ENCODE results near the gene PLCH1.
"Not testable (repeated sequence)": the region's sequence is repeated elsewhere in the genome, so short reads cannot be mapped to it uniquely, and the experiment has no call there.

PLCH1 gene

GRCh38 chr3:155641956-155642355, 102.9 kb downstream of the PLCH1 start:
- no peak for DNase-seq (ENCODE audit: low read depth in 3 of 3)

- no peak for DNase-seq (ENCODE audit: low read depth in 3 of 3)
Measured at GRCh38 chr3:155640098-155640497, 104.8 kb downstream of the PLCH1 start.

- DNase-seq (ENCODE audit: low read depth in 3 of 3), result no peak
Measured at GRCh38 chr3:155639462-155640055, 105.3 kb downstream of the PLCH1 start.

- not testable (repeated sequence) for DNase-seq (ENCODE audit: low read depth in 3 of 3)
Measured at GRCh38 chr3:155638461-155638860, 106.4 kb downstream of the PLCH1 start.

- DNase-seq (ENCODE audit: low read depth in 3 of 3), result no peak
Measured at GRCh38 chr3:155637567-155637966, 107.3 kb downstream of the PLCH1 start.

GRCh38 chr3:155635056-155635455, 109.8 kb downstream of the PLCH1 start:
- no peak for DNase-seq (ENCODE audit: low read depth in 3 of 3)

- no peak for DNase-seq (ENCODE audit: low read depth in 3 of 3)
Measured at GRCh38 chr3:155634121-155634719, 110.7 kb downstream of the PLCH1 start.

- DNase-seq (ENCODE audit: low read depth in 3 of 3), result no peak
Measured at GRCh38 chr3:155631323-155632019, 113.4 kb downstream of the PLCH1 start.

GRCh38 chr3:155629556-155629955, 115.3 kb downstream of the PLCH1 start:
- no peak for DNase-seq (ENCODE audit: low read depth in 3 of 3)

- DNase-seq (ENCODE audit: low read depth in 3 of 3), result no peak
Measured at GRCh38 chr3:155629056-155629455, 115.8 kb downstream of the PLCH1 start.

GRCh38 chr3:155622647-155623046, 122.2 kb downstream of the PLCH1 start:
- not testable (repeated sequence) for DNase-seq (ENCODE audit: low read depth in 3 of 3)

GRCh38 chr3:155620552-155620951, 124.3 kb downstream of the PLCH1 start:
- not testable (repeated sequence) for DNase-seq (ENCODE audit: low read depth in 3 of 3)

GRCh38 chr3:155619118-155619915, 125.6 kb downstream of the PLCH1 start:
- no peak for DNase-seq (ENCODE audit: low read depth in 3 of 3)

- no peak for DNase-seq (ENCODE audit: low read depth in 3 of 3)
Measured at GRCh38 chr3:155618543-155618942, 126.3 kb downstream of the PLCH1 start.

GRCh38 chr3:155617346-155617925, 127.4 kb downstream of the PLCH1 start:
- no peak for DNase-seq (ENCODE audit: low read depth in 3 of 3)

- not testable (repeated sequence) for DNase-seq (ENCODE audit: low read depth in 3 of 3)
Measured at GRCh38 chr3:155615141-155615540, 129.7 kb downstream of the PLCH1 start.

GRCh38 chr3:155614410-155614809, 130.5 kb downstream of the PLCH1 start:
- not testable (repeated sequence) for DNase-seq (ENCODE audit: low read depth in 3 of 3)

GRCh38 chr3:155611456-155611855, 133.4 kb downstream of the PLCH1 start:
- no peak for DNase-seq (ENCODE audit: low read depth in 3 of 3)

GRCh38 chr3:155609586-155609985, 135.3 kb downstream of the PLCH1 start:
- DNase-seq (ENCODE audit: low read depth in 3 of 3), result no peak

- no peak for DNase-seq (ENCODE audit: low read depth in 3 of 3)
Measured at GRCh38 chr3:155608228-155608920, 136.5 kb downstream of the PLCH1 start.

GRCh38 chr3:155607761-155608160, 137.1 kb downstream of the PLCH1 start:
- no peak for DNase-seq (ENCODE audit: low read depth in 3 of 3)
